Sigmoid colon (tissue), 7 donors: ENCODE results near the gene ZNF226. TPM values are rescaled to one million over a fixed set of nuclear protein-coding genes. Genes with fewer than 3 reads are reported as not detected.
"Not testable (repeated sequence)": the region's sequence is repeated elsewhere in the genome, so short reads cannot be mapped to it uniquely, and the experiment has no call there.

ENCODE experiments used
- DNase-seq: peaks from one replicate; pipeline ENCODE4 v3.0.0-alpha.2; 2019
- H3K27ac ChIP-seq, 4 donors: fragments of 200-600 bp; sonication (generic); one replicate each; pipeline ENCODE4 v1.5.1; 2016 to 2019; ENCODE audit warnings: mild to moderate bottlenecking in 1 of 4
- H3K27me3 ChIP-seq, 3 donors: fragments of 200-600 bp; sonication (generic); one replicate each; pipeline ENCODE4 v1.5.1; 2019; ENCODE audit warnings: mild to moderate bottlenecking in 1 of 3
- H3K36me3 ChIP-seq, 4 donors: fragments of 200-600 bp; sonication (generic); one replicate each; pipeline ENCODE4 v1.5.1; 2016 to 2019
- H3K4me1 ChIP-seq, 4 donors: fragments of 200-600 bp; sonication (generic); one replicate each; pipeline ENCODE4 v1.5.1; 2017 to 2019
- H3K4me3 ChIP-seq, 4 donors: fragments of 200-600 bp; sonication (generic); one replicate each; pipeline ENCODE4 v1.5.1; 2017 to 2019; ENCODE audit warnings: mild to moderate bottlenecking in 2 of 4, moderate library complexity in 1 of 4
- H3K9me3 ChIP-seq, 4 donors: fragments of 200-600 bp in 3 of 4; sonication (generic) in 3 of 4; one replicate each; pipeline versions ENCODE4 v1.5.1 to v1.6.1; 2013 to 2019
- CTCF ChIP-seq, 4 experiments: fragments of 450-650 bp in 3 of 4; fragments of 200-600 bp in 1 of 4; IDR thresholded peaks; one replicate each; pipeline ENCODE4 v1.5.1; 2016 to 2019; ENCODE audit warnings: antibody characterized with exemption in 4 of 4, mild to moderate bottlenecking in 3 of 4, moderate library complexity in 2 of 4
- EP300 ChIP-seq, 4 donors: sonication (generic); formaldehyde crosslinking; IDR thresholded peaks; one replicate each; pipeline ENCODE4 v1.6.1; 2017; ENCODE audit warnings: antibody characterized with exemption in 4 of 4
- POLR2A ChIP-seq, 2 donors: fragments of 450-650 bp; IDR thresholded peaks; one replicate each; pipeline ENCODE4 v1.6.1; 2016; ENCODE audit warnings: antibody characterized with exemption in 2 of 2, mild to moderate bottlenecking in 2 of 2, moderate library complexity in 2 of 2
- POLR2AphosphoS5 ChIP-seq, 4 donors: sonication (generic); formaldehyde crosslinking; IDR thresholded peaks; one replicate each; pipeline ENCODE4 v1.6.1; 2017; ENCODE audit warnings: antibody characterized with exemption in 4 of 4
- WGBS, 2 donors: extraction: QIAGEN DNeasy Blood & Tissue Kit; methylation state at CpG; one replicate each; pipeline ENCODE4 v1.1.7; 2013; 5-methylcytosine and 5-hydroxymethylcytosine counted together
- intact Hi-C: fragments of 100-400 bp; cut with DNase I; formaldehyde crosslinking; loops from one replicate; pipeline ENCODE4 v1.15.1; 2023
- polyA plus RNA-seq, 3 donors: library from polyadenylated mRNA; stranded (reverse); fragments of 200-250 nt; gene quantifications; one replicate each; pipeline ENCODE4 v1.2.3, GENCODE V29; 2013
- total RNA-seq, 4 donors: library from RNA; depleted of rRNA; stranded (reverse); fragments of >200 nt; gene quantifications; one replicate each; pipeline ENCODE4 v1.1.0, GENCODE V29; 2016
- donor health status: healthy with polysubstance abuse.
- donor health status: Bipolar disorder and iron deficiency.
- donor health status: healthy.

ZNF226 gene
- total and polyA plus RNA-seq, 7 donors = 14.4 to 27.3 (median 18.2) TPM

DNA sequence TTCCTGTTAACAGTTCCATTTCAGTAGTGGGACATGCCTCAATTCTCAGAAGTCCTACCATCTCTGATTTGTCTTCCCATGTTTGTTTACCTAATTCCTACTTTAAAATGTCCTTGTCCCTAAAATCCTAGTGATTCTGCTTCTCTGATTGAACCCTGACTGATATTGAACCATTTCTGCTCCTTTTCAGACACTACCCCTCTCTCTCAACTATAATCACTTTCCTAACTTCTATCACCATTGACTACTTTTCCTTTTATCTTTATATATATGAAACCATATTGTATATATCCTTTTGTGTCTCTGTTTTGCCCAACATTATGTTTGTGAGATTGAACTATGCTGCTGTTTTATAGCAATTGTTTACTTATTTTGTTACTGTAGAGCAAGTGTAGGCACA lies 31.9 kb downstream of the ZNF226 start:
- H3K4me1 ChIP-seq = no peaks in the 10 kb centered on the region
- DNase-seq = no peak
- TF ChIP-seq POLR2AphosphoS5 (IDR thresholded peaks at IDR 0.05) (no peak), POLR2A (IDR thresholded peaks at IDR 0.05) (no peak), EP300 (IDR thresholded peaks at IDR 0.05) (no peak), CTCF (IDR thresholded peaks at IDR 0.05) (no peak)
- H3K4me3 ChIP-seq = no peak overlapping the region
- intact Hi-C loops = no loop called here
- peaks cover 0 to 7% (median 2%) of the 10 kb centered on the region in 4 donors for H3K9me3 ChIP-seq
- H3K27me3 ChIP-seq = no peaks in the 10 kb centered on the region
- H3K27ac ChIP-seq = no peak overlapping the region
- H3K36me3 ChIP-seq = no peaks in the 10 kb centered on the region

DNA sequence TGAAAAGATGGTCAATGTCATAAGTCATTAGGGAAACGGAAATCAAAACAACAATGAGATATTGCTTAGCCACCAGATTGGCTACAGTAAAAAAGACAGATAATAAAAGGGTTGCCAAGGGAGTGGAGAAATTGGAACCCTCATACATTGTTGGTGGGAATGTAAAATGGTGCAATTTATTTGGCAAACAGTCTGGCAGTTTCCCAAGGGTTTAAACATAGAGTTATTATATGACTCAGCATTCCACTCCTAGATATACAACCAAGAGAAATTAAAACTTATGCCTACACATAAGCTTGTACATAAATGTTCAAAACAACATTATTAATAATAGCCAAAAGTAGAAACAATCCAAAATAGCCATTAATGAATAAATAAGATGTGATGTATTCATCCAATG lies 37.6 kb downstream of the ZNF226 start:
- Histone ChIP-seq H3K27ac (no peak overlapping the region), H3K9me3 (peaks cover 0 to 8% (median 4%) of the 10 kb centered on the region in 4 donors), H3K4me3 (no peak overlapping the region), H3K36me3 (no peaks in the 10 kb centered on the region), H3K27me3 (no peaks in the 10 kb centered on the region), H3K4me1 (no peaks in the 10 kb centered on the region)
- no peak for DNase-seq
- intact Hi-C loops = no loop called here
- 76 to 92% methylated on average over 1 of the region's 1 CpG for WGBS, 2 donors
- no peak for TF ChIP-seq CTCF (IDR thresholded peaks at IDR 0.05)

DNA sequence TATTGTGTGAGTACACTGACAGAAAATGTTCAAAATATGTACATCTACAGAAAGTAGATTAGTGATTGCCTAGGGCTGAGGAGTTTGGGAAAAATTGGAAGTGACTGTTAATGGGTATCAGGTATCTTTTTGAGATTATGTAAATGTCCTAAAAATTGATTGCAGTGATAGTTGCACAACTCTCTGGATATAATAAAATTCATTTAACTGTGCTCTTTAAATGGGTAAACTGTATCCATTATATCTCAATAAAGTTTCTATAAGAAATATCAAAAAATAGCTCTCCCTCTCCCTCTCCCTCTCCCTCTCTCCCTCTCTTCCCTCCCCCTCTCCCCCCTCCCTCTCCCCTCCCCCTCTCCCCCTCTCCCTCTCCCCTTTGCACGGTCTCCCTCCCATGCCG lies 38.1 kb downstream of the ZNF226 start:
- Histone ChIP-seq H3K27ac (no peak overlapping the region), H3K9me3 (peaks cover 0 to 8% (median 4%) of the 10 kb centered on the region in 4 donors), H3K27me3 (no peaks in the 10 kb centered on the region), H3K36me3 (no peaks in the 10 kb centered on the region), H3K4me3 (no peak overlapping the region), H3K4me1 (peaks cover 0 to 5% (median 0%) of the 10 kb centered on the region in 4 donors)
- 79 to 88% methylated on average over 1 to 2 of the region's 2 CpGs for WGBS, 2 donors
- intact Hi-C loops = no loop called here
- DNase-seq = no peak
- no peak for TF ChIP-seq EP300 (IDR thresholded peaks at IDR 0.05)
- no peak for TF ChIP-seq POLR2AphosphoS5 (IDR thresholded peaks at IDR 0.05)
- TF ChIP-seq POLR2A (IDR thresholded peaks at IDR 0.05) = no peak
- no peak for TF ChIP-seq CTCF (IDR thresholded peaks at IDR 0.05)

- DNase-seq, intact Hi-C loops, H3K9me3 ChIP-seq: not testable (repeated sequence)
These were observed 39.0 kb downstream of the ZNF226 start for GRCh38 chr19:44203877-44204276.

GRCh38 chr19:44204772-44205171 lies 39.9 kb downstream of the ZNF226 start:
- no peak for DNase-seq
- Histone ChIP-seq H3K27me3 (no peaks in the 10 kb centered on the region), H3K36me3 (no peaks in the 10 kb centered on the region), H3K4me1 (peaks cover 0 to 7% (median 0%) of the 10 kb centered on the region in 4 donors), H3K9me3 (peaks cover 0 to 7% (median 2%) of the 10 kb centered on the region in 4 donors), H3K27ac (no peak overlapping the region), H3K4me3 (no peak overlapping the region)
- no peak for TF ChIP-seq POLR2AphosphoS5 (IDR thresholded peaks at IDR 0.05)
- TF ChIP-seq EP300 (IDR thresholded peaks at IDR 0.05) = no peak
- no peak for TF ChIP-seq CTCF (IDR thresholded peaks at IDR 0.05)
- no peak for TF ChIP-seq POLR2A (IDR thresholded peaks at IDR 0.05)
- 79 to 88% methylated on average over 2 of the region's 2 CpGs for WGBS, 2 donors
- intact Hi-C loops = loop anchor here (5.0 kb wide), 1 partner anchor 92 kb away; the partner anchor contains the start of gene ZNF225

More at GRCh38 chr19:44203877-44204276, 39.0 kb downstream of the ZNF226 start:
- not testable (repeated sequence) for H3K4me1 ChIP-seq, H3K4me3 ChIP-seq, H3K27me3 ChIP-seq, H3K36me3 ChIP-seq, H3K27ac ChIP-seq
- 94 to 97% methylated on average over 31 of the region's 31 CpGs for whole genome bisulfite sequencing, 2 donors
